Right lobe of liver (tissue), 6 donors: Measurements from ENCODE around the gene CDYL. TPM values are rescaled to one million over a fixed set of nuclear protein-coding genes. Genes with fewer than 3 reads are reported as not detected.

Experiments
- ATAC-seq, 4 donors: fragments of 200-7000 bp; cut with Tn5 transposase; one replicate each; pipeline ENCODE4 v1.9.1; 2020; ENCODE audit warnings: mild to moderate bottlenecking in 4 of 4, moderate library complexity in 4 of 4
- DNase-seq, 3 donors: peaks; one replicate each; pipeline ENCODE4 v3.0.0-alpha.2; 2020
- H3K27ac ChIP-seq, 3 donors: fragments of 200-600 bp; one replicate each; pipeline ENCODE4 v1.8.0; 2022
- H3K27me3 ChIP-seq, 2 donors: fragments of 200-600 bp; one replicate each; pipeline ENCODE4 v1.8.0; 2022
- H3K36me3 ChIP-seq, 4 donors: fragments of 200-600 bp; sonication (generic) in 1 of 4; one replicate each; pipeline versions ENCODE4 v1.5.1 to v1.8.0; 2017 to 2022; ENCODE audit warnings: control low read depth in 1 of 4
- H3K4me1 ChIP-seq, 4 donors: fragments of 200-600 bp; sonication (generic) in 1 of 4; one replicate each; pipeline versions ENCODE4 v1.5.1 to v1.8.0; 2017 to 2022; ENCODE audit warnings: control low read depth in 1 of 4
- H3K4me3 ChIP-seq, 3 donors: fragments of 200-600 bp; one replicate each; pipeline ENCODE4 v1.8.0; 2022
- H3K9me3 ChIP-seq, 4 donors: fragments of 200-600 bp; sonication (generic) in 1 of 4; one replicate each; pipeline versions ENCODE4 v1.5.1 to v1.8.0; 2017 to 2022; ENCODE audit warnings: control low read depth in 1 of 4
- CTCF ChIP-seq, 4 donors: fragments of 200-600 bp in 3 of 4; fragments of 450-650 bp in 1 of 4; IDR thresholded peaks; one replicate each; pipeline versions ENCODE4 v1.5.1 to v1.8.0; 2016 to 2022; ENCODE audit warnings: antibody characterized with exemption in 4 of 4, mild to moderate bottlenecking in 2 of 4
- POLR2A ChIP-seq: fragments of 450-650 bp; IDR thresholded peaks from one replicate; pipeline ENCODE4 v1.6.1; 2017; ENCODE audit warnings: antibody characterized with exemption, mild to moderate bottlenecking
- WGBS: methylation state at CpG from one replicate; pipeline ENCODE4 v1.1.6; 2018; ENCODE audit warnings: low coverage, low lambda C conversion rate; ENCODE audit not compliant: insufficient coverage; ENCODE audit errors: missing lambda C conversion rate; 5-methylcytosine and 5-hydroxymethylcytosine counted together
- intact Hi-C, 2 donors: fragments of 100-400 bp; cut with DNase I; formaldehyde crosslinking; loops; one replicate each; pipeline versions ENCODE4 v1.11.2 to v1.14.1; 2022
- long read RNA-seq: library from polyadenylated mRNA; unstranded; transcript quantifications from one replicate; pipeline ENCODE4 v2.0.0, GENCODE V29; 2019
- total RNA-seq, 6 experiments: library from RNA; depleted of rRNA in 2 of 6; stranded (reverse); fragments of >200 nt in 2 of 6; fragmentation: NEBNext Ultra II Directional in 3 of 6; extraction: Animal tissue kit (Norgen Biotek cat#: 25700) in 3 of 6; gene quantifications; one replicate each; pipeline versions ENCODE4 v1.1.0 to v1.2.4, GENCODE V29; 2016 to 2023
- donor health status: DM: no; HTN: yes; CAD: no.
- donor health status: DM: no; HTN: no; CAD: no.
- donor health status: DM: no; HTN: no; CAD: no.
- donor health status: DM: no; HTN: yes; CAD: no.
- donor health status: DM: no; HTN: yes; CAD: no.

Gene CDYL
- total RNA-seq: 10 to 100 TPM in 5 of 6 experiments, 1 to 10 TPM in 1; 5.0 to 16.1 (median 13.1) TPM
- long read RNA-seq, partial matches to known transcripts: 1 of 1 reads
- long read RNA-seq, other reads (novel, unspliced or antisense): 0 of 1 reads

- ATAC-seq (peak; percentile 81 to 89 (median 86)), DNase-seq (peak; percentile 89 to 91 (median 91))
- Histone ChIP-seq H3K4me3 (peak within 1 kb of the TSS; percentile 57 to 74 (median 62)), H3K4me1 (peaks cover 0 to 7% (median 0%) of the 10 kb centered on the region in 4 donors), H3K27me3 (no peaks in the 10 kb centered on the region), H3K9me3 (no peaks in the 10 kb centered on the region), H3K27ac (peak within 1 kb of the TSS in 2 of 3 donors; percentile 60 to 61), H3K36me3 (no peaks in the 10 kb centered on the region)
- intact Hi-C loops: no loop called here
- WGBS: 0% methylated on average over 12 of the region's 55 CpGs
- no peak for TF ChIP-seq CTCF (IDR thresholded peaks at IDR 0.05)
- TF ChIP-seq POLR2A: peak; percentile 37
Observed at GRCh38 chr6:4776131-4776492, at the start of gene CDYL. Gene CDYL, plus strand, starts transcription at chr6:4776404. Its CDS starts 380 bp downstream, at chr6:4776784.

- no peak overlapping the region for H3K27ac ChIP-seq
- H3K9me3 ChIP-seq: no peaks in the 10 kb centered on the region
- H3K4me3 ChIP-seq: no peak overlapping the region
- no peaks in the 10 kb centered on the region for H3K27me3 ChIP-seq
- H3K4me1 ChIP-seq: no peaks in the 10 kb centered on the region
- H3K36me3 ChIP-seq: no peaks in the 10 kb centered on the region
- TF ChIP-seq CTCF (IDR thresholded peaks at IDR 0.05) (no peak), POLR2A (no peak)
- intact Hi-C loops: no loop called here
- ATAC-seq (no peak), DNase-seq (no peak)
- 56% methylated on average over 1 of the region's 1 CpG for WGBS
Observed at GRCh38 chr6:4726645-4727044, 49.6 kb upstream of the CDYL start.

- no peak overlapping the region for H3K27ac ChIP-seq
- intact Hi-C loops: no loop called here
- no peaks in the 10 kb centered on the region for H3K27me3 ChIP-seq
- no peak for ATAC-seq
- no peaks in the 10 kb centered on the region for H3K4me1 ChIP-seq
- DNase-seq: no peak
- no peak overlapping the region for H3K4me3 ChIP-seq
- no peaks in the 10 kb centered on the region for H3K36me3 ChIP-seq
- no peak for TF ChIP-seq POLR2A
- no peak for TF ChIP-seq CTCF (IDR thresholded peaks at IDR 0.05)
- no peaks in the 10 kb centered on the region for H3K9me3 ChIP-seq
Observed at GRCh38 chr6:4727217-4727616, 49.0 kb upstream of the CDYL start.

- peak in 2 of 4 donors; percentile 26 to 47 for ATAC-seq
- Histone ChIP-seq H3K27me3 (no peaks in the 10 kb centered on the region), H3K27ac (no peak overlapping the region), H3K9me3 (no peaks in the 10 kb centered on the region), H3K4me1 (no peaks in the 10 kb centered on the region), H3K4me3 (no peak overlapping the region), H3K36me3 (no peaks in the 10 kb centered on the region)
- TF ChIP-seq CTCF (IDR thresholded peaks at IDR 0.05): no peak
- TF ChIP-seq POLR2A: no peak
- 36% methylated on average over 8 of the region's 8 CpGs for WGBS
- intact Hi-C loops: no loop called here
- no peak for DNase-seq
Observed at GRCh38 chr6:4727671-4728435, 48.4 kb upstream of the CDYL start.
